HFF-Myc (cell line): ENCODE data around the gene KRTAP9-7.
"Not testable (repeated sequence)": the region's sequence is repeated elsewhere in the genome, so short reads cannot be mapped to it uniquely, and the experiment has no call there.

ENCODE experiments used
- DNase-seq: peaks from one replicate; pipeline ENCODE4 v3.0.0-alpha.2; 2011; ENCODE audit warnings: low read depth; ENCODE audit errors: extremely low read depth
- H3K4me3 ChIP-seq: replicated peaks from 2 replicates; pipeline ENCODE4 v1.5.1; 2011; ENCODE audit warnings: low read depth, mild to moderate bottlenecking, control low read depth, low read length
- TF ChIP-seq, protein P1 (sequence below): IDR thresholded peaks from 2 replicates; pipeline ENCODE4 v1.5.1; 2012; ENCODE audit warnings: mild to moderate bottlenecking, low read depth, low read length, control low read depth; ENCODE audit errors: missing control alignments

KRTAP9-7 gene, protein sequence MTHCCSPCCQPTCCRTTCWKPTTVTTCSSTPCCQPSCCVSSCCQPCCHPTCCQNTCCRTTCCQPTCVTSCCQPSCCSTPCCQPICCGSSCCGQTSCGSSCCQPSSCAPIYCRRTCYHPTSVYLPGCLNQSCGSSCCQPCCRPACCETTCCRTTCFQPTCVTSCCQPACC

DNA sequence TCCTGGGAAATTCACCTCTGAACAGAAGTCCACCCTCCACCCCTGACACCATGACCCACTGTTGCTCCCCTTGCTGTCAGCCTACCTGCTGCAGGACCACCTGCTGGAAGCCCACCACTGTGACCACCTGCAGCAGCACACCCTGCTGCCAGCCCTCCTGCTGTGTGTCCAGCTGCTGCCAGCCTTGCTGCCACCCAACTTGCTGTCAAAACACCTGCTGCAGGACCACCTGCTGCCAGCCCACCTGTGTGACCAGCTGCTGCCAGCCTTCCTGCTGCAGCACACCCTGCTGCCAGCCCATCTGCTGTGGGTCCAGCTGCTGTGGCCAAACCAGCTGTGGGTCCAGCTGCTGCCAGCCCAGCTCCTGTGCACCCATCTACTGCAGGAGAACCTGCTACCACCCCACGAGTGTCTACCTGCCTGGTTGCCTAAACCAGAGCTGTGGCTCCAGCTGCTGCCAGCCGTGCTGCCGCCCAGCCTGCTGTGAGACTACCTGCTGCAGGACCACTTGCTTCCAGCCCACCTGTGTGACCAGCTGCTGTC, at the start of gene KRTAP9-7:
KRTAP9-7 (plus strand) TSS at position 51 of the 543 bp plus-strand sequence; CDS start at position 51, 0 bp downstream.
- DNase-seq, H3K4me3 ChIP-seq: not testable (repeated sequence)

DNA sequence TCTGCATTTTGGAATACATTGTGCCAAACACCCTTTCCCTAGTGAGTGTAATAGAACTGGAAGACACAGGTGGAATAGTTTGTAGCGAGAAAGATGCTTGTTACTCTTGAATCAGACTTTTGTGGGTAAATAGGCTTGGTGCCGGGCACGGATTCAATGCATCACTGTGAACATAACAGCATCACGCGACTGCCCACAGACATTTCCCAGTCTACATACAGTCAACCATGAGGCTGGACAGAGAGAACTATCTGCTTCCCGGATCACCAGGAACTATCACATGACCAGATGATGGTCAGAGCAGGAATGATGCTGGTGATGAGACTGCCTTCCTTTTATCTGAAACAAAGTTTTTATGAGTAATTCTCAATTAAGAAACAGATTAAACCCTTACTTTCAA, 49.4 kb upstream of the KRTAP9-7 start:
- H3K4me3 ChIP-seq = no peak overlapping the region
- TF ChIP-seq, protein P1, sequence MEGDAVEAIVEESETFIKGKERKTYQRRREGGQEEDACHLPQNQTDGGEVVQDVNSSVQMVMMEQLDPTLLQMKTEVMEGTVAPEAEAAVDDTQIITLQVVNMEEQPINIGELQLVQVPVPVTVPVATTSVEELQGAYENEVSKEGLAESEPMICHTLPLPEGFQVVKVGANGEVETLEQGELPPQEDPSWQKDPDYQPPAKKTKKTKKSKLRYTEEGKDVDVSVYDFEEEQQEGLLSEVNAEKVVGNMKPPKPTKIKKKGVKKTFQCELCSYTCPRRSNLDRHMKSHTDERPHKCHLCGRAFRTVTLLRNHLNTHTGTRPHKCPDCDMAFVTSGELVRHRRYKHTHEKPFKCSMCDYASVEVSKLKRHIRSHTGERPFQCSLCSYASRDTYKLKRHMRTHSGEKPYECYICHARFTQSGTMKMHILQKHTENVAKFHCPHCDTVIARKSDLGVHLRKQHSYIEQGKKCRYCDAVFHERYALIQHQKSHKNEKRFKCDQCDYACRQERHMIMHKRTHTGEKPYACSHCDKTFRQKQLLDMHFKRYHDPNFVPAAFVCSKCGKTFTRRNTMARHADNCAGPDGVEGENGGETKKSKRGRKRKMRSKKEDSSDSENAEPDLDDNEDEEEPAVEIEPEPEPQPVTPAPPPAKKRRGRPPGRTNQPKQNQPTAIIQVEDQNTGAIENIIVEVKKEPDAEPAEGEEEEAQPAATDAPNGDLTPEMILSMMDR = no peak

DNA sequence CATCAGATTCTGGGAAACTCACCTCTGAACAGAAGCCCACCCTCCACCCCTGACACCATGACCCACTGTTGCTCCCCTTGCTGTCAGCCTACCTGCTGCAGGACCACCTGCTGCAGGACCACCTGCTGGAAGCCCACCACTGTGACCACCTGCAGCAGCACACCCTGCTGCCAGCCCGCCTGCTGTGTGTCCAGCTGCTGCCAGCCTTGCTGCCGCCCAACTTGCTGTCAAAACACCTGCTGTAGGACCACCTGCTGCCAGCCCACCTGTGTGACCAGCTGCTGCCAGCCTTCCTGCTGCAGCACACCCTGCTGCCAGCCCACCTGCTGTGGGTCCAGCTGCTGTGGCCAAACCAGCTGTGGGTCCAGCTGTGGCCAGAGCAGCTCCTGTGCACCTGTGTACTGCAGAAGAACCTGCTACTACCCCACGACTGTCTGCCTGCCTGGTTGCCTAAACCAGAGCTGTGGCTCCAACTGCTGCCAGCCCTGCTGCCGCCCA, 48.9 kb upstream of the KRTAP9-7 start, which contains the start of gene KRTAP9-2:
KRTAP9-2 (plus strand) TSS at position 51 of the 498 bp plus-strand sequence; CDS start at position 58, 7 bp downstream.
- not testable (repeated sequence) for H3K4me3 ChIP-seq, DNase-seq

More for the DNA sequence above, 49.4 kb upstream of the KRTAP9-7 start:
- DNase-seq = no peak

DNA sequence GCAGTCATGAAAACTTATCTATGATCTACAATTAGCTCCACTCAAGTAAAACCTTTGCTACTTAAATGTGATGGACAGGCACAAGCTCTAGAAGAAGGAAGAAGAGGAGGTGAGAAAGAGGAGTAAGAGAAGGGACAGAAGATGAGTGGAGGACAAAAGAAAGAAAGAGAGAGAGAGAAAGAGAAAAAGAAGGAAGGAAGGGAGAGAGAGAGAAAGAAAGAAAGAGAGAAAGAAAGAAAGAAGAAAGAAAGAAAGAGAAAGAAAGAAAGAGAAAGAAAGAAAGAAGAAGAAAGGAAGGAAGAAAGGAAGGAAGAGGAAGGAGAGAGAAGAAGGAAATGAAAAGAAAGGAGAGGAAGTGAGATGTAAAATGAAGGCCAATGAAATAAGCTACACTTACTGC, 45.4 kb upstream of the KRTAP9-7 start:
- no peak overlapping the region for H3K4me3 ChIP-seq
- TF ChIP-seq, protein P1 = no peak
- no peak for DNase-seq

DNA sequence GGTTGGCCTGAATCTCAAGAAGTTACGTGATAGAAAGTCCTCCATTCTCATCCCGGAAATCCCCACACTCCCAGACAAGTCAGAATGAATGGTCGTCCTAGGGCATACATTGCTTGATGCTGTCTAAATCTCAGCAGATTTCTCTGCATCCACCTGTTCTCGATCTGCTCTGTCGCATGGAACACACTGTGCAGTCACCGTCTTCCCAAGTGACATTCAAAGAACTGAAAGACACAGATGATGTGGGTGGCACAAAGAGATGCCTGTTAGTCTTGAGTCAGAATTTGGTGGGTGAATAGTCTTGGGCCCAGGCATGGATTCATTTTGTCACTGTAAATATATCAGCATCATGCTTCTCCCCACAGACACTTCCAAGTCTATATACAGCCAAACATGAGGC, 43.8 kb upstream of the KRTAP9-7 start:
- no peak overlapping the region for H3K4me3 ChIP-seq
- TF ChIP-seq, protein P1 = no peak
- DNase-seq = no peak

DNA sequence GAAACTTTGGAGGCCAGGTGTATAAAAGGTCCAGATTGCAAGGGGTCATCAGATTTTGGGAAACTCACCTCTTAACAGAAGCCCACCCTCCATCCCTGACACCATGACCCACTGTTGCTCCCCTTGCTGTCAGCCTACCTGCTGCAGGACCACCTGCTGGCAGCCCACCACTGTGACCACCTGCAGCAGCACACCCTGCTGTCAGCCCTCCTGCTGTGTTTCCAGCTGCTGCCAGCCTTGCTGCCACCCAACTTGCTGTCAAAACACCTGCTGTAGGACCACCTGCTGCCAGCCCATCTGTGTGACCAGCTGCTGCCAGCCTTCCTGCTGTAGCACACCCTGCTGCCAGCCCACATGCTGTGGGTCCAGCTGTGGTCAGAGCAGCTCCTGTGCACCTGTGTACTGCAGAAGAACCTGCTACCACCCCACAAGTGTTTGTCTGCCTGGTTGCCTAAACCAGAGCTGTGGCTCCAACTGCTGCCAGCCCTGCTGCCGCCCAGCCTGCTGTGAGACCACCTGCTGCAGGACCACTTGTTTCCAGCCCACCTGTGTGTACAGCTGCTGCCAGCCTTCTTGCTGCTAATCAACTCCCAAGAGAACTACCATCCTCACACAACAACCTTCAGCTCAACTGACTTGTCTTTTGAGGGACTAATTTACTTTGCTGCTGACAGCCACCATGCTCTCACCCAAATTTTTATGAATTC, 42.9 kb upstream of the KRTAP9-7 start, which contains the start of gene KRTAP9-3:
KRTAP9-3 (plus strand) TSS at position 51 of the 707 bp plus-strand sequence; CDS start at position 104, 53 bp downstream.
- DNase-seq, H3K4me3 ChIP-seq: not testable (repeated sequence)

DNA sequence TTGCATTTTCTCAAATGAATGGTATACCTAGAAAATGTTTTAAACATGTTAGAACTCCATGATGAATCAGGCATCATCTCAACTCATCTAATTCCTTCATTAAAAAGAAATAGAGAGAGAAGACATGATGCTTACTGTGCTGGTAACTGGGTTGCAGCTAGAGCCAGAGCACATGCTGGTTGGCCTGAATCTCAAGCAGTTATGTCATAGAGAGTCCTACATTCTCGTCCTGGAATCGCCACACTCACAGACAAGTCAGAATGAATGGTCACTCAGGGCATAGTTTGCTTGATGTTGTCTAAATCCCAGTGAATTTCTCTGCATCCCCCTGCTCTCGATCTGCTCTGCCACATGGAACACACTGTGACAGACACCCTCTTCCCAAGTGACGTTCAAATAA, 38.4 kb upstream of the KRTAP9-7 start:
- not testable (repeated sequence) for DNase-seq, H3K4me3 ChIP-seq

DNA sequence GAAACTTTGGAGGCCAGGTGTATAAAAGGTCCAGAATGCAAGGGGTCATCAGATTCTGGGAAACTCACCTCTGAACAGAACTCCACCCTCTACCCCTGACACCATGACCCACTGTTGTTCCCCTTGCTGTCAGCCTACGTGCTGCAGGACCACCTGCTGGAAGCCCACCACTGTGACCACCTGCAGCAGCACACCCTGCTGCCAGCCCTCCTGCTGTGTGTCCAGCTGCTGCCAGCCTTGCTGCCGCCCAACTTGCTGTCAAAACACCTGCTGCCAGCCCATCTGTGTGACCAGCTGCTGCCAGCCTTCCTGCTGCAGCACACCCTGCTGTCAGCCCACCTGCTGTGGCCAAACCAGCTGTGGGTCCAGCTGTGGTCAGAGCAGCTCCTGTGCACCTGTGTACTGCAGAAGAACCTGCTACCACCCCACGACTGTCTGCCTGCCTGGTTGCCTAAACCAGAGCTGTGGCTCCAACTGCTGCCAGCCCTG, 37.5 kb upstream of the KRTAP9-7 start, which contains the start of gene KRTAP9-8:
KRTAP9-8 (plus strand) TSS at position 51 of the 489 bp plus-strand sequence; CDS start at position 104, 53 bp downstream.
- not testable (repeated sequence) for DNase-seq

DNA sequence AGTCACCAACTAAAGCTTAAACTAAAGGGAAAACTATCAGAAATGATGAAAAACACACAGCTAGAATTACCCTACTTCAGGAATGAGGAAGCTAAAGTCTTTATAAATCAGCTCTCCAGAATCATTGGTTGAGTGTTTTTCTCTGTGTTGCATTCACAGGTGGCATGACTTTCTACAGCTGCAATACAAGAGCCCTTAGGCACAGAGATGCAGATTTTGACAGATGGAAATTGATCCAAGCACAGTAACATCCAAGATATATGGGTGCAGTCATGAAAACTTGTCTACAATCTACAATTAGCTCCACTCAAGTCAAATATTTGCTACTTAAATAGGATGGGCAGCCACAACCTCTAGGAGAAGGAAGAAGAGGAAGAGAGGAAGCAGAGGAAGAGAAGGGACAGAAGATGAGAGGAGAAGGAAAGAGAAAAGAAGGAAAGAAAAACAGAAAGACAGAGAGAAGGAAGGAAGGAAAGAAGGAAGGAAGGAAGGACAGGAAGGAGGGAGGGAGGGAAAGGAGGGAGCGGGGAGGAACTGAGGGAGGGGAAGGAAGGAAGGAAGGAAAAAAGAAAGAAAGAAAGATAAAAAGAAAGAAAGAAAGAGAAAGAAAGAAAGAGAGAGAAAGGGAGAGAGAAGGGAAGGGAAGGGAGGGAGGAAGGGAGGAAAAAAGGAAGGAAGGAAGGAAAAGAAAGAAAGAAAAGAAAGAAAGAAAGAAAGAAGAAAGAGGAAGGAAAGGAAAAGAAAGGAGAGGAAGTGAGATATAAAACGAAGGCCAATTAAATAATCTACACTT, 28.3 kb upstream of the KRTAP9-7 start:
- not testable (repeated sequence) for DNase-seq, H3K4me3 ChIP-seq

More for the DNA sequence above, 37.5 kb upstream of the KRTAP9-7 start, which contains the start of gene KRTAP9-8:
- not testable (repeated sequence) for H3K4me3 ChIP-seq

DNA sequence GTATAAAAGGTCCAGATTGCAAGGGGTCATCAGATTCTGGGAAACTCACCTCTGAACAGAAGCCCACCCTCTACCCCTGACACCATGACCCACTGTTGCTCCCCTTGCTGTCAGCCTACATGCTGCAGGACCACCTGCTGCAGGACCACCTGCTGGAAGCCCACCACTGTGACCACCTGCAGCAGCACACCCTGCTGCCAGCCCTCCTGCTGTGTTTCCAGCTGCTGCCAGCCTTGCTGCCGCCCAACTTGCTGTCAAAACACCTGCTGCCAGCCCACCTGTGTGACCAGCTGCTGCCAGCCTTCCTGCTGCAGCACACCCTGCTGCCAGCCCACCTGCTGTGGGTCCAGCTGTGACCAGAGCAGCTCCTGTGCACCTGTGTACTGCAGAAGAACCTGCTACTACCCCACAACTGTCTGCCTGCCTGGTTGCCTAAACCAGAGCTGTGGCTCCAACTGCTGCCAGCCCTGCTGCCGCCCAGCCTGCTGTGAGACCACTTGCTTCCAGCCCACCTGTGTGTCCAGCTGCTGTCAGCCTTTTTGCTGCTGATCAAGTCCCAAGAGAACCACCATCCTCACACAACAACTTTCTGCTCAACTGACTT, 25.8 kb upstream of the KRTAP9-7 start, which contains the start of gene KRTAP9-4:
KRTAP9-4 (plus strand) TSS at position 51 of the 604 bp plus-strand sequence; CDS start at position 85, 34 bp downstream.
- H3K4me3 ChIP-seq, DNase-seq: not testable (repeated sequence)
